Measurements from ENCODE around the gene RNF168.

DNA sequence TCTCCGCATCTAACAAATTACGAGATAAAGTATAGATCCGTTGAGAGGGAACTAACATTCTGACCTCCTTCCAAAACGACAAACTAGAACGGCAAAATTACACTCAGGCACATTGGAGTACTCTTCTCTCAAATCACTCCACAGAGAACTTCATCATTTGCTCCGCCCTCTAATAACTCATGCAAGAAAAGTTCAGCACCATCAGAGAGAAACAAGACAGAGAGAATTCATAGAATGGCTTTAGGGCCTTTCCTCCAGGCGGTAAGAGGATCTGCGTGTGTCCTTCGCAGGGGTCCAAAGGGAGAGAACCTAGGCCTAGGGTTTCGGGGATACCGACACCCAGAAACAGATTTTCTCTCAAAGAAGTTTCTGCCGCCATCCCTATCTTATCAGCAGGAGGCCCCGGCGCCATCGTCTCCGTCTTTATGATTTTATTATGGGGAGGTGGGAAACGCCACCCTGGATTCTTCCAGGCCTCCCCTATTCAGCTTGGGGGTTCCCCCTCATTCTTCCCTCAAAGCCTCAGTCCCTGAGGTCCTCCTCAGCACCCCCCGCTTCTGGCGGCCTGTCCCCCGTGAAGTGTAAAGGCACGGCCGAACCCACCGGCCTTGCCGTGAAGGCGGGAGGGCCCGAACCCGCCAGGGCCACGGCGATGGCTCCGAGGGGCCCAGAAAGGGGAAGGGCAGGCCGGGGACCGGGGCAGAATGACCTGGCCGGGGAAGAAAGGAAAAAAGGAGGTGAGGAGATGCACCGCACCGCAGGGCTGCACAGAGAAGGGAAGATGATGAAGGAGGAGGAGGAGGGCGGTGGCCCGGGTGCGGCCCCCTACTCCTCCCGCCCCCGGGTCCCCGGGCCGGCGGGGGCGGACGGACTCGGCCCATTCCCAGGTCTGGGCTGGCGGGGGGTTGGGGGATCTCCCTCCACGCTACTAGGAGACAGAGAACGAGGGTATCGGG is 72.1 kb downstream of the RNF168 start:
- no peak for TF ChIP-seq TP53 (CRISPR knock-in tag; IDR thresholded peaks at IDR 0.05)
- TF ChIP-seq, protein P1, sequence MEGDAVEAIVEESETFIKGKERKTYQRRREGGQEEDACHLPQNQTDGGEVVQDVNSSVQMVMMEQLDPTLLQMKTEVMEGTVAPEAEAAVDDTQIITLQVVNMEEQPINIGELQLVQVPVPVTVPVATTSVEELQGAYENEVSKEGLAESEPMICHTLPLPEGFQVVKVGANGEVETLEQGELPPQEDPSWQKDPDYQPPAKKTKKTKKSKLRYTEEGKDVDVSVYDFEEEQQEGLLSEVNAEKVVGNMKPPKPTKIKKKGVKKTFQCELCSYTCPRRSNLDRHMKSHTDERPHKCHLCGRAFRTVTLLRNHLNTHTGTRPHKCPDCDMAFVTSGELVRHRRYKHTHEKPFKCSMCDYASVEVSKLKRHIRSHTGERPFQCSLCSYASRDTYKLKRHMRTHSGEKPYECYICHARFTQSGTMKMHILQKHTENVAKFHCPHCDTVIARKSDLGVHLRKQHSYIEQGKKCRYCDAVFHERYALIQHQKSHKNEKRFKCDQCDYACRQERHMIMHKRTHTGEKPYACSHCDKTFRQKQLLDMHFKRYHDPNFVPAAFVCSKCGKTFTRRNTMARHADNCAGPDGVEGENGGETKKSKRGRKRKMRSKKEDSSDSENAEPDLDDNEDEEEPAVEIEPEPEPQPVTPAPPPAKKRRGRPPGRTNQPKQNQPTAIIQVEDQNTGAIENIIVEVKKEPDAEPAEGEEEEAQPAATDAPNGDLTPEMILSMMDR (IDR thresholded peaks at IDR 0.05) = no peak
